Astrocyte of the cerebellum (primary cell): Measurements from ENCODE around the gene PRDM16.

Experiments
- DNase-seq: peaks from one replicate; pipeline ENCODE4 v3.0.0-alpha.2; 2011; ENCODE audit warnings: low read depth
- H3K4me3 ChIP-seq: 2 replicates; pipeline ENCODE4 v1.5.1; 2011; ENCODE audit warnings: mild to moderate bottlenecking, low read depth, low read length, moderate library complexity
- in situ Hi-C: cut with HindIII; loops from 2 replicates; pipeline ENCODE4 v1.10.0; 2017; ENCODE audit warnings: low sequenced_read_pairs
- TF ChIP-seq, protein P1 (sequence below): IDR thresholded peaks from 2 replicates; pipeline ENCODE4 v1.5.1; 2012; ENCODE audit warnings: low read length, low read depth, moderate library complexity, mild to moderate bottlenecking; ENCODE audit errors: missing control alignments

PRDM16 gene

GRCh38 chr1:3261007-3261968, 192.3 kb downstream of the PRDM16 start:
- no peak overlapping the region for H3K4me3 ChIP-seq
- TF ChIP-seq, protein P1, sequence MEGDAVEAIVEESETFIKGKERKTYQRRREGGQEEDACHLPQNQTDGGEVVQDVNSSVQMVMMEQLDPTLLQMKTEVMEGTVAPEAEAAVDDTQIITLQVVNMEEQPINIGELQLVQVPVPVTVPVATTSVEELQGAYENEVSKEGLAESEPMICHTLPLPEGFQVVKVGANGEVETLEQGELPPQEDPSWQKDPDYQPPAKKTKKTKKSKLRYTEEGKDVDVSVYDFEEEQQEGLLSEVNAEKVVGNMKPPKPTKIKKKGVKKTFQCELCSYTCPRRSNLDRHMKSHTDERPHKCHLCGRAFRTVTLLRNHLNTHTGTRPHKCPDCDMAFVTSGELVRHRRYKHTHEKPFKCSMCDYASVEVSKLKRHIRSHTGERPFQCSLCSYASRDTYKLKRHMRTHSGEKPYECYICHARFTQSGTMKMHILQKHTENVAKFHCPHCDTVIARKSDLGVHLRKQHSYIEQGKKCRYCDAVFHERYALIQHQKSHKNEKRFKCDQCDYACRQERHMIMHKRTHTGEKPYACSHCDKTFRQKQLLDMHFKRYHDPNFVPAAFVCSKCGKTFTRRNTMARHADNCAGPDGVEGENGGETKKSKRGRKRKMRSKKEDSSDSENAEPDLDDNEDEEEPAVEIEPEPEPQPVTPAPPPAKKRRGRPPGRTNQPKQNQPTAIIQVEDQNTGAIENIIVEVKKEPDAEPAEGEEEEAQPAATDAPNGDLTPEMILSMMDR, result no peak
- in situ Hi-C loops, result loop anchor here (5.0 kb wide), 2 partner anchors 84 to 101 kb away; no protein-coding TSS in a partner anchor
- no peak for DNase-seq

DNA sequence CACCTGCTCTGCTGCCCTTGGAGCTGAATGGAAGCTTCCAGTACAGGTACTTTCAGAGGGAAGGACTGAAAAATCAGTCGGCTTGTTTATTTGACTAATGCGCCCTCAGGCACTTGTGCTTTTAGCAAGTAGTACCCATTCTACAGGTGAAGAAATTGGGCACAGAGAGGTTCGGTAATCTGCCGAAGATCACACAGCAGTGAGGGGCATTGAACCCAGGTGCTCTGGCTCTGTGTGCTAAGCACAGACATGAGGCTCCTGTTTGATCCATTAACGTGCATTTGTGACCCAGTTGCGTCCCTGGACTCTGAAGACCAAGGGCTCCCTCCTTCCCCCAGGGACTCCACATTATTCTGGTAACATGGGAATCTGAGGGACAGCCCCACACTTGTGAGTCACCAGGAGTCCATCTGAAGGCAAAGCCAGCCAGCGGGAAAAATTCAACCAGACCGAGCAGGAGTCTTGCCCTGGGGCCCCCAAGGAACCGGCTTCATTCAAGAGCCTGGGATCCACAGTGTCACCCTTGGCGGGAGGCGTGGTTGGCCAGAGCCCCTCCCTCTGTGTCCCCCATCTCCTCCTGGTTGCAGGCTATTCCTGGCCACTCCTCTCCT, 193.1 kb downstream of the PRDM16 start:
- DNase-seq, result no peak
- H3K4me3 ChIP-seq, result no peak overlapping the region
- TF ChIP-seq, protein P1, result no peak
- in situ Hi-C loops, result loop anchor here (5.0 kb wide), 2 partner anchors 85 to 100 kb away; no protein-coding TSS in a partner anchor

GRCh38 chr1:3262681-3263286, 193.8 kb downstream of the PRDM16 start:
- no peak for DNase-seq
- TF ChIP-seq, protein P1, result no peak
- in situ Hi-C loops, result loop anchor here (5.0 kb wide), 2 partner anchors 85 to 100 kb away; no protein-coding TSS in a partner anchor
- no peak overlapping the region for H3K4me3 ChIP-seq

DNA sequence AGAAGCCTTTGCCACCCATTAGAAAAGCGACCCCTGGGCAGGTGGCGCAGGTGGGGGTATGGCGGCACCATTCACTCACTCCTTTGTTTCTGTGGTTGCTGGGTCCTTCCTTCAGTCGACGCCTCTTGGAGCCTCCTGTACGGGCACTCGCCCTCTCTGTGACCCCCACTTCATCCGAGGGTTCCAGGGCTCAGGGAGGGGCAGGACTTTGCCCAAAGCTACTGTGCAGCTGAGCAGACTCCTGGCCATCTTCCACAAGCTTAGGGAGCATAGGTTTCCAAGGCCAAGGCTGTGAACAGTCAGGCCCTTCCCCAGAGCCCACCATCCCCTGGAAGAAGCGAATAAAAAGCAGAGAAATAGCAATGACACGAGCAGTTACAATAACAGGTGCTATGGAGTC, 194.8 kb downstream of the PRDM16 start:
- no peak overlapping the region for H3K4me3 ChIP-seq
- TF ChIP-seq, protein P1, result no peak
- DNase-seq, result no peak
- in situ Hi-C loops, result loop anchor here (5.0 kb wide), 2 partner anchors 86 to 99 kb away; no protein-coding TSS in a partner anchor

DNA sequence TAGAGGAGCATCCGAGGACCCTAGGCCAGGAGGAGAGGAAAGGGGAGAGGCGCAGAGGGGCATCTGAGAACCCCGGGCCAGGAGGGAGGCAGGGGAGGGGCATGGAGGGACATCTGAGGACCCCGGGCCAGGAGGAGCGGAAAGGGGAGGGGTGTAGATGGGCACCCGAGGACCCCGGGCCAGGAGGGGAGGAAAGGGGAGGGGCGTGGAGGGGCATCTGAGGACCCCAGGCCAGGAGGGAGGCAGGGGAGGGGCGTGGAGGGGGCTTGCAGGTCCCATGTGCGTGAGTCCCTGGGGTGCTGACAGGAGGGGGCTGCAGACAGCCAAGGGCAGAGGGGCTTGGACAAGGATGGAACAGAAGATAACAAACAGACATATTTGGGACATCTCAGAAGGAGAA, 195.5 kb downstream of the PRDM16 start:
- TF ChIP-seq, protein P1, result no peak
- in situ Hi-C loops, result loop anchor here (5.0 kb wide), 2 partner anchors 87 to 98 kb away; no protein-coding TSS in a partner anchor
- H3K4me3 ChIP-seq, result no peak overlapping the region
- DNase-seq, result no peak
